A549 (cell line): ENCODE results near the gene LAMP1. TPM values are rescaled to one million over a fixed set of nuclear protein-coding genes. Genes with fewer than 3 reads are reported as not detected.

ENCODE experiments used
- ATAC-seq, 2 experiments: fragments of 200-7000 bp in 1 of 2; fragments of >200 bp in 1 of 2; cut with Nextera tagmentation in 1 of 2; cut with Tn5 transposase in 1 of 2; 3 replicates each; pipeline versions ENCODE4 v1.8.0 to v1.9.1; 2018 to 2020; ENCODE audit warnings: mild to moderate bottlenecking in 1 of 2, moderate library complexity in 1 of 2
- CTCF ChIA-PET: fragments of 300-600 bp; sonication (Branson Sonifier 250); formaldehyde crosslinking; extraction: SDS; loops from one replicate; lab custom pipeline; 2021; ENCODE audit warnings: antibody characterized with exemption, inconsistent platforms; lab: Yijun Ruan, JAX
- POLR2A ChIA-PET: fragments of 350-600 bp; formaldehyde crosslinking; extraction: SDS; loops from one replicate; lab custom pipeline; 2021; ENCODE audit warnings: antibody characterized with exemption, inconsistent platforms; lab: Yijun Ruan, JAX
- DNase-seq, 2 experiments: peaks; one replicate each; pipeline versions ENCODE4 v3.0.0 to v3.0.0-alpha.2; 2011 to 2016; ENCODE audit warnings: low read depth in 1 of 2, low spot score in 1 of 2
- FAIRE-seq: peaks from 2 replicates; lab custom pipeline; 2011; peaks lifted over from hg19 to GRCh38; lab: Jason Lieb, UNC
- H3K27ac ChIP-seq, 2 experiments: fragments of >200 bp; sonication (Bioruptor Twin); formaldehyde crosslinking; 3 replicates each; pipeline ENCODE4 v1.5.1; 2016 to 2017
- H3K4me1 ChIP-seq: fragments of >200 bp; sonication (Bioruptor Twin); formaldehyde crosslinking; 3 replicates; pipeline ENCODE4 v1.6.1; 2016
- H3K4me2 ChIP-seq: fragments of >200 bp; sonication (Bioruptor Twin); formaldehyde crosslinking; 3 replicates; pipeline ENCODE4 v1.6.1; 2016
- H3K4me3 ChIP-seq: fragments of >200 bp; sonication (Bioruptor Twin); formaldehyde crosslinking; 3 replicates; pipeline ENCODE4 v1.5.1; 2016
- H3K9me3 ChIP-seq: fragments of >200 bp; sonication (Bioruptor Twin); formaldehyde crosslinking; 3 replicates; pipeline ENCODE4 v1.6.1; 2016
- ATOH8 ChIP-seq: fragments of 250-450 bp; sonication (Bioruptor Pico); IDR thresholded peaks from 2 replicates; pipeline ENCODE4 v1.5.0; 2020; ENCODE audit warnings: low read depth, mild to moderate bottlenecking, moderate library complexity
- BCL3 ChIP-seq: fragments of >200 bp; sonication (Bioruptor Twin); formaldehyde crosslinking; IDR thresholded peaks from 3 replicates; pipeline ENCODE4 v1.6.1; 2016
- BHLHE40 ChIP-seq: IDR thresholded peaks from 2 replicates; pipeline ENCODE4 v1.6.1; 2012; ENCODE audit warnings: low read depth, low read length, inconsistent platforms
- CHD4 ChIP-seq: fragments of 200-600 bp; sonication (generic); IDR thresholded peaks from 2 replicates; pipeline ENCODE4 v1.6.1; 2016; ENCODE audit warnings: antibody characterized with exemption, mild to moderate bottlenecking, borderline replicate concordance
- E2F6 ChIP-seq: IDR thresholded peaks from 2 replicates; pipeline ENCODE4 v1.6.1; 2012; ENCODE audit warnings: low read depth, borderline replicate concordance
- EHF ChIP-seq: fragments of 250-450 bp; sonication (Bioruptor Pico); IDR thresholded peaks from 2 replicates; pipeline ENCODE4 v1.5.0; 2020; ENCODE audit warnings: mild to moderate bottlenecking
- ESRRA ChIP-seq: fragments of 150-350 bp; IDR thresholded peaks from 2 replicates; pipeline ENCODE4 v1.6.1; 2014; ENCODE audit warnings: mild to moderate bottlenecking, low read length, borderline replicate concordance
- FOSB ChIP-seq: fragments of 250-450 bp; sonication (Bioruptor Pico); IDR thresholded peaks from 2 replicates; pipeline ENCODE4 v1.5.0; 2020; ENCODE audit warnings: mild to moderate bottlenecking, moderate library complexity
- FOSL2 ChIP-seq, 2 experiments: fragments of 450-650 bp in 1 of 2; fragments of >200 bp in 1 of 2; sonication (Bioruptor Twin) in 1 of 2; formaldehyde crosslinking; IDR thresholded peaks; 2 replicates each; pipeline versions ENCODE4 v1.5.0 to v1.6.1; 2016 to 2020; ENCODE audit warnings: mild to moderate bottlenecking in 1 of 2, moderate library complexity in 1 of 2
- FOXS1 ChIP-seq: fragments of 250-450 bp; sonication (Bioruptor Pico); IDR thresholded peaks from 2 replicates; pipeline ENCODE4 v1.5.0; 2020; ENCODE audit warnings: mild to moderate bottlenecking, moderate library complexity
- GATA3 ChIP-seq: IDR thresholded peaks from 2 replicates; pipeline ENCODE4 v1.6.1; 2012; ENCODE audit warnings: borderline replicate concordance
- HDAC2 ChIP-seq: fragments of 200-600 bp; sonication (generic); IDR thresholded peaks from 2 replicates; pipeline ENCODE4 v1.6.1; 2016
- JUN ChIP-seq, 2 experiments: fragments of >200 bp; sonication (Bioruptor Twin); formaldehyde crosslinking; IDR thresholded peaks; 2 replicates in 1 of 2; 3 replicates in 1 of 2; pipeline ENCODE4 v1.6.1; 2016 to 2017
- KDM5A ChIP-seq: fragments of 200-600 bp; sonication (generic); IDR thresholded peaks from 2 replicates; pipeline ENCODE4 v1.6.1; 2016; ENCODE audit warnings: antibody characterized with exemption, mild to moderate bottlenecking
- MYC ChIP-seq: IDR thresholded peaks from 2 replicates; pipeline ENCODE4 v1.6.1; 2012; ENCODE audit warnings: mild to moderate bottlenecking, inconsistent platforms, low read length, improper control_type of control experiment, borderline replicate concordance
- NPAS2 ChIP-seq: fragments of 250-450 bp; sonication (Bioruptor Pico); IDR thresholded peaks from 2 replicates; pipeline ENCODE4 v1.8.0; 2022; ENCODE audit warnings: mild to moderate bottlenecking, moderate library complexity, borderline replicate concordance
- PBX3 ChIP-seq: IDR thresholded peaks from 2 replicates; pipeline ENCODE4 v1.6.1; 2012
- POLR2A ChIP-seq: IDR thresholded peaks from 2 replicates; pipeline ENCODE4 v1.6.1; 2012; ENCODE audit warnings: mild to moderate bottlenecking, low read length
- RARB ChIP-seq: fragments of 250-450 bp; sonication (Bioruptor Pico); IDR thresholded peaks from 2 replicates; pipeline ENCODE4 v1.8.0; 2021; ENCODE audit warnings: mild to moderate bottlenecking, moderate library complexity
- RCOR1 ChIP-seq: fragments of 150-350 bp; IDR thresholded peaks from 2 replicates; pipeline ENCODE4 v1.6.1; 2014; ENCODE audit warnings: antibody characterized with exemption, low read length, low read depth
- RNF2 ChIP-seq: fragments of 200-600 bp; sonication (generic); IDR thresholded peaks from 2 replicates; pipeline ENCODE4 v1.6.1; 2016; ENCODE audit warnings: low read depth, mild to moderate bottlenecking, antibody characterized with exemption, moderate library complexity, borderline replicate concordance
- TP53 ChIP-seq: fragments of 250-450 bp; sonication (Bioruptor Pico); IDR thresholded peaks from 2 replicates; pipeline ENCODE4 v1.5.0; 2021; ENCODE audit warnings: mild to moderate bottlenecking, moderate library complexity
- ZFP36 ChIP-seq: fragments of 450-650 bp; IDR thresholded peaks from 2 replicates; pipeline ENCODE4 v1.6.1; 2014; ENCODE audit warnings: borderline replicate concordance; ENCODE audit not compliant: partially characterized antibody
- WGBS: methylation state at CpG from one replicate; pipeline ENCODE4 v1.1.6; 2017; ENCODE audit errors: missing lambda C conversion rate; 5-methylcytosine and 5-hydroxymethylcytosine counted together
- polyA plus RNA-seq, 4 experiments: library from polyadenylated mRNA; depleted of rRNA in 3 of 4; stranded (reverse); fragments of >200 nt; fragmentation: RNase III in 1 of 4; extraction: RNeasy Plus Mini Kit Qiagen cat#74134 plus additional on column Dnase treatment in 1 of 4; gene quantifications; 2 replicates in 3 of 4; 3 replicates in 1 of 4; pipeline ENCODE4 v1.2.3, GENCODE V29; 2011 to 2017

LAMP1 gene
- polyA plus RNA-seq, 2 of the 4 experiments (the other 2 are of a cell fraction), result 58.7 to 114 TPM

DNA sequence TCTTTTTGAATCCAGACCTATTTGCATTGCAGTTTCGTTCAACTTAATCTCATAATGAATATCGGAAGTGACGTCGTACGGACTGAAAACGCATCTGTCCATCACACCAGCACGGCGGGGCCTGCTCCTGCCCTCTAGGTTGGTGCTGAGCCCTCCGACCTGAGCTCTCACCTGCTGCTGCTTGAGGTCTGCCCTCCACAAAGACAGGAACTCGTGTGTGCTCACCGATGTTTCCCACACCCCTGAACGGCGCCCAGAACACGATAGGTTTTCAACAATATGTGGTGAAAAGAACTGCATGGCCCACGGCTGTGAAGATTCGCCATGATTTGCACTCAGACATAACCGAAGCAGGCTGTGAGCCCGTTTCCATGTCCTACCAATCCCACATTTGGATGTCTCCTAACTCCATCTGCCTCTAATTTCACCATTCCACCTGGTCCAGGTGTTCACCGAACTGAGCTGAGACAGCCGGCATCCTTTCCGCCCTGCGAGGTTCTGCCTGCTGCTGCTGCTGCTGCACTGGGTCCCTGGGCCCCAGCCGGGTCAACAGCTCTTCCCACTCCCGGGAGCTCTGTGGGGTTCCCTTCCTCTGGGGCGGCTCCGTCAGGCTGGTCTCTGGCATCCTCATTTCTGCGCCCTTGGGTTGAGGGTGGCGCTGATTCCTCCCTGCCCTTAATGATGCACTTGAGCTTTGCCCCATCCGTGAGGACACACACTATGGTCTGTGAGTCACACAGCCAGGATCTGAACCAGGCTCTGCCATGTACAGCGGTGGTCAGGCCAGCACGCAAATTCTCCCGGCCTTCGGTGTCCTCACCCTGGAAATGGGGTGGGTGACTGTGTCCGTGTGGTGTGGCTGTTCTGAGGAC is 46.0 kb downstream of the LAMP1 start:
- no peak for ATAC-seq
- 0 out of 3 replicates have a peak, but pooled peaks cover 3% of the 10 kb centered on the region for H3K9me3 ChIP-seq
- no peak overlapping the region for H3K27ac ChIP-seq
- H3K4me2 ChIP-seq, result no peak overlapping the region
- no peak overlapping the region for H3K4me3 ChIP-seq
- POLR2A ChIA-PET, result no interaction called here
- FAIRE-seq, result no peak
- DNase-seq, result no peak
- H3K4me1 ChIP-seq, result no peaks in the 10 kb centered on the region
- TF ChIP-seq KDM5A (no peak), FOSB (CRISPR knock-in tag) (no peak), MYC (no peak), ZFP36 (no peak), GATA3 (no peak), FOSL2 (IDR thresholded peaks at IDR 0.05) (no peak), FOSL2 (CRISPR knock-in tag; IDR thresholded peaks at IDR 0.05) (no peak), PBX3 (no peak), BHLHE40 (no peak), EHF (CRISPR knock-in tag) (no peak), TP53 (no peak), BCL3 (no peak), FOXS1 (no peak), HDAC2 (no peak), ATOH8 (CRISPR knock-in tag) (no peak), RCOR1 (no peak), RARB (CRISPR knock-in tag) (no peak), NPAS2 (CRISPR knock-in tag) (no peak), CHD4 (no peak), JUN (IDR thresholded peaks at IDR 0.05) (no peak)
- 76% methylated on average over 31 of the region's 34 CpGs for WGBS
- CTCF ChIA-PET, result no interaction called here

- Histone ChIP-seq H3K4me3 (no peak overlapping the region), H3K4me1 (no peaks in the 10 kb centered on the region), H3K27ac (no peak overlapping the region), H3K4me2 (no peak overlapping the region), H3K9me3 (0 out of 3 replicates have a peak, but pooled peaks cover 3% of the 10 kb centered on the region)
- ATAC-seq, result no peak
- no peak for FAIRE-seq
- TF ChIP-seq RARB (CRISPR knock-in tag), result no peak
- TF ChIP-seq RNF2, result no peak
- no peak for TF ChIP-seq ESRRA
- TF ChIP-seq PBX3, result no peak
- TF ChIP-seq POLR2A, result no peak
- TF ChIP-seq E2F6, result no peak
- no peak for TF ChIP-seq FOXS1
- TF ChIP-seq, all 56 proteins: peak for 0
- ChIA-PET POLR2A (no interaction called here), CTCF (no interaction called here)
- no peak for DNase-seq
- WGBS, result 90% methylated on average over 7 of the region's 7 CpGs
These were observed 46.6 kb downstream of the LAMP1 start for GRCh38 chr13:113343692-113343968.
